ENCODE data around the gene SAMD9L.
"Not testable (repeated sequence)": the region's sequence is repeated elsewhere in the genome, so short reads cannot be mapped to it uniquely, and the experiment has no call there.

Gene SAMD9L

GRCh38 chr7:93140582-93141191, 7.5 kb downstream of the SAMD9L start:
- H3K27ac ChIP-seq = no peak overlapping the region
- POLR2A ChIA-PET (ENCODE audit: low non-redundant PET) = no interaction called here
- CTCF ChIA-PET = no interaction called here
- DNase-seq (ENCODE audit: low spot score) = no peak
- TF ChIP-seq CTCF (conservative IDR thresholded peaks at IDR 0.05; ENCODE audit: low read depth) = no peak

DNA sequence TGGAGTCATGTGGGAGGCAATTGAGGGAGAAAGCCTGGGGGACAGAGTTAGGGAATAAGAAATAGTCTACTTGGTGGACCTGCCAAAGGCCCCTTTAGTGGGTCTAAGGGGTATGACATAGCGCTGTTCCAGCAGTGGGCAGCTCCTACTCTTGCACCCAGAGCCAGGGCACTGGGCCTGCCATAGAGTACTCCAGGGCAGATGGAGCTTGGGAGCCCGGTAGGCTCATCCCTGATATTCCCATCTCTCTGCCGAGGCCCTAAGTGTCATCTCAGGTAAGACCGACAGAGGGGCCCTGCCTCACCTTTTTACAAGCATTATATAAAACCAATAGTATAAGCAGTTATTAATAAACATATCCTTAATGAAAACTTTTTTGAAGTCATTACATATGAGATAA, 9.6 kb downstream of the SAMD9L start:
- CTCF ChIA-PET = interaction anchor here (0.5 kb wide), 1 partner anchor 256 kb away, joined by 4 read pairs; no protein-coding TSS in a partner anchor
- H3K27ac ChIP-seq = no peak overlapping the region
- POLR2A ChIA-PET (ENCODE audit: low non-redundant PET) = no interaction called here
- TF ChIP-seq CTCF (conservative IDR thresholded peaks at IDR 0.05; ENCODE audit: low read depth) = no peak
- DNase-seq (ENCODE audit: low spot score) = no peak

- CTCF ChIA-PET = no interaction called here
Measured at GRCh38 chr7:93133005-93133404, 15.2 kb downstream of the SAMD9L start.

DNA sequence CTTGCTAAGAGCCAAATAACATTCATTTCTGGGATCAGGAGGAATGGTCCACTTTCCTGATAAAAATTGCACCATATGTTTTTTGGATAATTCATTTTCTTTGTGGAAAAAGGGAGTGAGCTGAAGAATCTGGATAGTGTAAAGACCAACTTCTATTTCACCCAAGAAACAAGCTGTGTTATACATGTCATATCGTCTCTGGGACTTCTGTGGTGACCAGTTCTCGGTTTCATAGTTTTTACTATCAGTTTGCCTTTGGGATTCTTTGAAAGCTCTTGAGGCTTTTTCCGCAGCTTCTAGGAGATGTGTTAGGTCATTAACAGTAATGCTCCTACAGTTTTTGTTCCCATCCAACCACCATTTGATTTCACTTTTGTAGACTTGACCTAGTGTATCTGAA, 16.0 kb downstream of the SAMD9L start:
- ChIA-PET POLR2A (ENCODE audit: low non-redundant PET) (no interaction called here), CTCF (interaction anchor here (0.6 kb wide), 2 partner anchors 133 to 200 kb away, joined by 3 read pairs; no protein-coding TSS in a partner anchor)
- TF ChIP-seq CTCF (conservative IDR thresholded peaks at IDR 0.05; ENCODE audit: low read depth) = no peak
- no peak for DNase-seq (ENCODE audit: low spot score)
- H3K27ac ChIP-seq = no peak overlapping the region

More at GRCh38 chr7:93133005-93133404, 15.2 kb downstream of the SAMD9L start:
- POLR2A ChIA-PET (ENCODE audit: low non-redundant PET) = no interaction called here
- TF ChIP-seq CTCF (conservative IDR thresholded peaks at IDR 0.05; ENCODE audit: low read depth) = no peak
- H3K27ac ChIP-seq = no peak overlapping the region
- DNase-seq (ENCODE audit: low spot score) = no peak

GRCh38 chr7:93126954-93127353, 21.2 kb downstream of the SAMD9L start:
- DNase-seq (ENCODE audit: low spot score); POLR2A ChIA-PET (ENCODE audit: low non-redundant PET); CTCF ChIA-PET: not testable (repeated sequence)

DNA sequence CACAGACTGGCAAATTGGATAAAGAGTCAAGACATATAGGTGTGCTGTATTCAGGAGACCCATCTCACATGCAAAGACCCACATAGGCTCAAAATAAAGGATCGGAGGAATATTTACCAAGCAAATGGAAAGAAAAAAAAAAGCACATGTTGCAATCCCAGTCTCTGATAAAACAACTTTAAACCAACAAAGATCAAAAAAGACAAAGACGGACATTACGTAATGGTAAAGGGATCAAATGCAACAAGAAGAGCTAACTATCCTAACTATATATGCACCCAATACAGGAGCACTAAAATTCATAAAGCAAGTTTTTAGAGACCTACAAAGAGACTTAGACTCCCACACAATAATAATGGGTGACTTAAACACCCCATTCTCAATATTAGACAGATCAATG, 24.7 kb downstream of the SAMD9L start:
- POLR2A ChIA-PET (ENCODE audit: low non-redundant PET); H3K27ac ChIP-seq; DNase-seq (ENCODE audit: low spot score): not testable (repeated sequence)
- CTCF ChIA-PET = interaction anchor here (0.7 kb wide), 1 partner anchor 569 kb away, joined by 4 read pairs; no protein-coding TSS in a partner anchor

More at GRCh38 chr7:93126954-93127353, 21.2 kb downstream of the SAMD9L start:
- H3K27ac ChIP-seq = not testable (repeated sequence)

GRCh38 chr7:93120592-93121549, 27.3 kb downstream of the SAMD9L start:
- ChIA-PET POLR2A (ENCODE audit: low non-redundant PET) (no interaction called here), CTCF (no interaction called here)
- no peak overlapping the region for H3K27ac ChIP-seq
- no peak for DNase-seq (ENCODE audit: low spot score)
- TF ChIP-seq CTCF (conservative IDR thresholded peaks at IDR 0.05; ENCODE audit: low read depth) = no peak

Measured in RWPE1 (cell line).